Neural cell (in vitro differentiated cells): ENCODE data around the gene PPM1J.

ENCODE experiments used
- CTCF ChIP-seq: fragments of 450-650 bp; IDR thresholded peaks from 2 replicates; pipeline ENCODE4 v1.5.1; 2014; ENCODE audit warnings: antibody characterized with exemption, mild to moderate bottlenecking, moderate library complexity; ENCODE audit not compliant: poor library complexity, severe bottlenecking
- POLR2AphosphoS5 ChIP-seq: IDR thresholded peaks from 2 replicates; pipeline ENCODE4 v1.6.1; 2012

DNA sequence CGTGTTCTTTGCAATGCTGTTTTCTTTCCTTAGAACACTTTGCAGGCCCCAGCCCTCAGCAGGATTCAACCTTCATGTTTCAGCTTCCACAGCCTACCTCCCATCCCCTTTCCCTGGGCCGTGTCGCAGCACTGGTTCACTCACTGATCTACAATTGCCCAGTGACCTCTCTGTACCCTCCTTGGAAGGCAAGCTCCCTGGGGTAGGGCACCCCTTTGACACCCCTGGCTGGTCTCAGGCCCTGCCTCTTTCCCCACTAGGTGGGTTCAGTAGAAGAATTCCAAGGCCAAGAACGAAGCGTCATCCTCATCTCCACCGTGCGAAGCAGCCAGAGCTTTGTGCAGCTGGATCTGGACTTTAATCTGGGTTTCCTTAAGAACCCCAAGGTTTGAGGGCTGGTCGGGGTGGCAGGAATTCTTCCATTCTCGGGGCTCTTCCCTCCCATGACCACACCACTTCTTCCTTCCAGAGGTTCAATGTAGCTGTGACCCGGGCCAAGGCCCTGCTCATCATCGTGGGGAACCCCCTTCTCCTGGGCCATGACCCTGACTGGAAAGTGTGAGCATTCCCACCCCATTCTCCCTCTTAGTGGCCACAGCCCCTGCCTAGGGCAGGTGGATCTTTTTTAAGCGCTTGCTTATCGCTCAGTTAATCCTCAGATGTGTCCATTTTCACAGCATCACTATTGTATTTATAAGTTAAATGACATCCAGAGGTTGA, 15.5 kb downstream of the PPM1J start:
- TF ChIP-seq CTCF (no peak), POLR2AphosphoS5 (no peak)
